ENCODE data around the gene EIF3D.

The EIF3D gene

DNA sequence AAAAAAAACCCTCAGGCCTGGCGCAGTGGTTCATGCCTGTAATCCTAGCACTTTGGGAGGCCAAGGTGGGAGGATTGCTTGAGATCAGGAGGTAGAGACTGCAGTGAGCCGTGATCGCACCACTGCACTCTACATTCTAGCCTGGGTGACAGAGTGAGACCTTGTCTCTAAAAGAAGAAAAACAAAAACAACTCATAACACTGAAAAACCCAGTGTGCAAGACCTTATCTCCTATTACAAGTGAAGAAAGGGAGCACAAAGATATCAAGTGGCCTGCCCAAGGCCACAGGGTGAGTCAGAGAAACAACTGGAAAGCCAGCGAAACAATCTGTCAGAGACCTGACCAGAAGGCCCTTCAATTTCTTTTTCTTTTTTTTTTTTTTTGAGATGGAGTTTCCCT is 50.0 kb downstream of the EIF3D start:
- TF ChIP-seq ZFP3 (CRISPR knock-in tag; IDR thresholded peaks at IDR 0.05) (no peak), ZNF70 (CRISPR knock-in tag; IDR thresholded peaks at IDR 0.05) (no peak), SNAI2 (CRISPR knock-in tag; IDR thresholded peaks at IDR 0.05) (no peak), ZNF565 (CRISPR knock-in tag; conservative IDR thresholded peaks at IDR 0.05; ENCODE audit: low read depth) (no peak), ISL1 (CRISPR knock-in tag; IDR thresholded peaks at IDR 0.05) (no peak), GLIS3 (CRISPR knock-in tag; IDR thresholded peaks at IDR 0.05) (no peak), TOX (CRISPR knock-in tag; IDR thresholded peaks at IDR 0.05; ENCODE audit: borderline replicate concordance) (no peak)
- TF ChIP-seq, protein P1, sequence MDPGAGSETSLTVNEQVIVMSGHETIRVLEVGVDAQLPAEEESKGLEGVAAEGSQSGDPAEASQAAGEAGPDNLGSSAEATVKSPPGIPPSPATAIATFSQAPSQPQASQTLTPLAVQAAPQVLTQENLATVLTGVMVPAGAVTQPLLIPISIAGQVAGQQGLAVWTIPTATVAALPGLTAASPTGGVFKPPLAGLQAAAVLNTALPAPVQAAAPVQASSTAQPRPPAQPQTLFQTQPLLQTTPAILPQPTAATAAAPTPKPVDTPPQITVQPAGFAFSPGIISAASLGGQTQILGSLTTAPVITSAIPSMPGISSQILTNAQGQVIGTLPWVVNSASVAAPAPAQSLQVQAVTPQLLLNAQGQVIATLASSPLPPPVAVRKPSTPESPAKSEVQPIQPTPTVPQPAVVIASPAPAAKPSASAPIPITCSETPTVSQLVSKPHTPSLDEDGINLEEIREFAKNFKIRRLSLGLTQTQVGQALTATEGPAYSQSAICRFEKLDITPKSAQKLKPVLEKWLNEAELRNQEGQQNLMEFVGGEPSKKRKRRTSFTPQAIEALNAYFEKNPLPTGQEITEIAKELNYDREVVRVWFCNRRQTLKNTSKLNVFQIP (CRISPR knock-in tag; IDR thresholded peaks at IDR 0.05; ENCODE audit: borderline replicate concordance, low read depth), result no peak
- TF ChIP-seq, protein P2, sequence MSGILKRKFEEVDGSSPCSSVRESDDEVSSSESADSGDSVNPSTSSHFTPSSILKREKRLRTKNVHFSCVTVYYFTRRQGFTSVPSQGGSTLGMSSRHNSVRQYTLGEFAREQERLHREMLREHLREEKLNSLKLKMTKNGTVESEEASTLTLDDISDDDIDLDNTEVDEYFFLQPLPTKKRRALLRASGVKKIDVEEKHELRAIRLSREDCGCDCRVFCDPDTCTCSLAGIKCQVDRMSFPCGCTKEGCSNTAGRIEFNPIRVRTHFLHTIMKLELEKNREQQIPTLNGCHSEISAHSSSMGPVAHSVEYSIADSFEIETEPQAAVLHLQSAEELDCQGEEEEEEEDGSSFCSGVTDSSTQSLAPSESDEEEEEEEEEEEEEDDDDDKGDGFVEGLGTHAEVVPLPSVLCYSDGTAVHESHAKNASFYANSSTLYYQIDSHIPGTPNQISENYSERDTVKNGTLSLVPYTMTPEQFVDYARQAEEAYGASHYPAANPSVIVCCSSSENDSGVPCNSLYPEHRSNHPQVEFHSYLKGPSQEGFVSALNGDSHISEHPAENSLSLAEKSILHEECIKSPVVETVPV (CRISPR knock-in tag; IDR thresholded peaks at IDR 0.05), result no peak
- no peak for ATAC-seq

GRCh38 chr22:36475341-36475740 is 53.6 kb downstream of the EIF3D start:
- ATAC-seq, result no peak

DNA sequence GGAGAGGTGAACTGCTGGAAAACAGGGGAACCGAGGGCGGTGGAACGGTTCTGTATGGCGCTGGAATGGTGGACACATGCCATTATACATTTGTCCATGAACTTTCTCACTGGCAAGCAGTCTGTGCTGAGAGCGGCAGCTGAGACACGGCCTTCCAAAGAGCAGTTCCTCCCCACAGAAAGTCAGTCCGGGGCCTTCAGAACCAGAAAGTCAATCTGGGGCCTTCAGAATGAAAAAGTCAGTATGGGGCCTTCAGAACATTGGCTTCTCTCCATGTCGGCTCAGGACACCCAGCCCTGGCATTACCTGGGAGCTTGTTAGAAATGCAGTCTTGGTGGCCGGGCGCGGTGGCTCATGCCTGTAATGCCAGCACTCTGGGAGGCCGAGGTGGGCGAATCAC is 56.3 kb downstream of the EIF3D start:
- no peak for ATAC-seq
- TF ChIP-seq TCF4 (CRISPR knock-in tag; IDR thresholded peaks at IDR 0.05; ENCODE audit: borderline replicate concordance) (no peak), ZNF8 (CRISPR knock-in tag; IDR thresholded peaks at IDR 0.05) (no peak), TSHZ2 (CRISPR knock-in tag; IDR thresholded peaks at IDR 0.05) (no peak), ESRRG (CRISPR knock-in tag; IDR thresholded peaks at IDR 0.05) (no peak), ARNTL (CRISPR knock-in tag; IDR thresholded peaks at IDR 0.05; ENCODE audit: borderline replicate concordance, low read depth) (no peak), ISL1 (CRISPR knock-in tag; IDR thresholded peaks at IDR 0.05) (no peak), CREB5 (CRISPR knock-in tag; IDR thresholded peaks at IDR 0.05; ENCODE audit: low read depth) (no peak), GLIS3 (CRISPR knock-in tag; IDR thresholded peaks at IDR 0.05) (no peak), ZFP30 (CRISPR knock-in tag; IDR thresholded peaks at IDR 0.05) (no peak)
- TF ChIP-seq, protein P1 (CRISPR knock-in tag; IDR thresholded peaks at IDR 0.05; ENCODE audit: borderline replicate concordance, low read depth), result no peak

More at GRCh38 chr22:36475341-36475740, 53.6 kb downstream of the EIF3D start:
- TF ChIP-seq ISL1 (CRISPR knock-in tag; IDR thresholded peaks at IDR 0.05) (no peak), TOX (CRISPR knock-in tag; IDR thresholded peaks at IDR 0.05; ENCODE audit: borderline replicate concordance) (no peak), TCF4 (CRISPR knock-in tag; IDR thresholded peaks at IDR 0.05; ENCODE audit: borderline replicate concordance) (no peak), ARNTL (CRISPR knock-in tag; IDR thresholded peaks at IDR 0.05; ENCODE audit: borderline replicate concordance, low read depth) (no peak), ESRRG (CRISPR knock-in tag; IDR thresholded peaks at IDR 0.05) (no peak), SNAI2 (CRISPR knock-in tag; IDR thresholded peaks at IDR 0.05) (no peak), BACH2 (CRISPR knock-in tag; IDR thresholded peaks at IDR 0.05; ENCODE audit: borderline replicate concordance) (no peak), ZNF565 (CRISPR knock-in tag; conservative IDR thresholded peaks at IDR 0.05; ENCODE audit: low read depth) (no peak), ZNF70 (CRISPR knock-in tag; IDR thresholded peaks at IDR 0.05) (no peak), CSDC2 (CRISPR knock-in tag; IDR thresholded peaks at IDR 0.05) (no peak), ZFP3 (CRISPR knock-in tag; IDR thresholded peaks at IDR 0.05) (no peak), RARB (CRISPR knock-in tag; IDR thresholded peaks at IDR 0.05) (no peak), TSHZ2 (CRISPR knock-in tag; IDR thresholded peaks at IDR 0.05) (no peak), ZC3H10 (CRISPR knock-in tag; IDR thresholded peaks at IDR 0.05) (no peak)
- TF ChIP-seq, protein P2 (CRISPR knock-in tag; IDR thresholded peaks at IDR 0.05), result no peak

Data from SK-N-SH treated with all-trans-retinoic acid at 6 μM for 48 hours (cell line).